AG04449 (cell line): ENCODE results near the gene DEDD.

Experiments used
- CTCF ChIA-PET: fragments of 350-600 bp; formaldehyde crosslinking; extraction: SDS; loops from one replicate; lab custom pipeline; 2021; ENCODE audit warnings: antibody characterized with exemption; lab: Yijun Ruan, JAX
- POLR2A ChIA-PET: fragments of 400-600, 350-600 bp; formaldehyde crosslinking; extraction: SDS; loops from one replicate; lab custom pipeline; 2020; ENCODE audit warnings: antibody characterized with exemption, inconsistent platforms; lab: Yijun Ruan, JAX
- DNase-seq: peaks from one replicate; pipeline ENCODE4 v3.0.0-alpha.2; 2010; ENCODE audit warnings: low read depth, low spot score
- H3K4me3 ChIP-seq: 2 replicates; pipeline ENCODE4 v1.5.1; 2011; ENCODE audit warnings: low read depth, mild to moderate bottlenecking, control low read depth, low read length
- CTCF ChIP-seq: IDR thresholded peaks from one replicate; pipeline ENCODE4 v1.5.1; 2011; ENCODE audit warnings: mild to moderate bottlenecking, moderate library complexity, low read length, control low read depth, inconsistent platforms; ENCODE audit not compliant: insufficient read depth; ENCODE audit errors: missing control alignments

Gene DEDD

GRCh38 chr1:161073474-161074121, 58.9 kb downstream of the DEDD start:
- TF ChIP-seq CTCF, result no peak
- no peak for DNase-seq
- ChIA-PET POLR2A (no interaction called here), CTCF (interaction anchor here (1.1 to 8.9 kb wide), 4 partner anchors 8 to 27 kb away, joined by 4 to 100 read pairs (median 11); partner anchors contain the start of genes KLHDC9 and USF1)
- no peak overlapping the region for H3K4me3 ChIP-seq

DNA sequence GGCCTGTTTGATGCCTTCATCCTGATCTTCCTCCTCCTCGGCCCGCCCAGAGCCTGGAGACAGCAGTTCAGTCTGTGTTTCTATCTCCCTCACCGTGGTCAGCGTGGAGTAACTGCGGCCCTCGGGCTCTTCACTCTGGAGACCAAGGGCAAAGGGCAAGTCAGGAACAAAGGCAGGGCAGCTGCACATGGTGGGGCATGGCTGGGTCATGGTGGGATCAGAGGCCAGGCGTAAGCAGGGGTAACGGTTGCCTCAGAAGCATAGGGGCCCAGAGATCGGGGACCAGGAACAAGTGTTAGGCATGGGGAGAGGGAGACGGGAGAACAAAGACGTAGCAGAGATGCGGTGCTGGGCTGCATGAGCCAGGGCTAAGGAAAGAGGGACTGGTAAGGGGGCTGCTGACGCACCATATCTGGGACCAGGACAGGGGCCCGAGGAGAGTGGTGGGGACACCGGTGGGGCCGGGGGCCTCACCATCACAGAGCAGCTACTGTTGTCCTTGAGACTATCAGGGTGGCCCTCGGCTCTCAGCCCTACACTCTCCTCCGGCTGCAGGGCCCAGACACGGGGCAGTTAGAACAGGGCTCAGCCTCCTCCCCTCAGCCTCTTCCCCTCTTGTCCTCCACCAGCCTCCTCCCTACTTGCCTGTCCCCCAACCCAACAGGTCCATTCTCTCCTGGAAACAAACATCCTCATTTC, 59.6 kb downstream of the DEDD start:
- ChIA-PET CTCF (interaction anchor here (1.0 to 8.9 kb wide), 8 partner anchors 8 to 67 kb away, joined by 4 to 100 read pairs (median 11); partner anchors contain the start of genes KLHDC9 and USF1), POLR2A (no interaction called here)
- no peak overlapping the region for H3K4me3 ChIP-seq
- DNase-seq, result no peak
- no peak for TF ChIP-seq CTCF

DNA sequence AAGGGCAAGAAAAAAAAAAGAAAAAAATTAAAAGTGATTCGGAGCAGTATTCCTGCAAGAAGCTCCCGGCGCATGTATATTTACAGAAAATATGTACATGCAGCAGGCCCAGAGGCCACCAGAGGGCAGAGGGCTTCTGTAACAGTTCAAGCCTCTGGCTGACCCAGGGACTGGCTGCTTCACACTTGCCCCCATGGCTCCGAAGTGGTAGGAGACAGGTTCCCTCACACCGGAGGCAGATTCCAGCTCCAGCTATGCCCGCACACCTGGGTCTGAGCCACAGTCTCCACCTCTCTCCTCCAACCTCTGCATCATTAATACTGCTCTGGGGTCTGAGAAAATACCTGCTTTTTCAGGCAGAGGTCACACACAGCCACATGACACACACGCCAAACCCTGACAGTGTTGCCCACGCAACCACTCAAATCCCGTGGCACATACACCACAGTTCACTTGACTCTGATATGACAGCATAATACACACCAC, 60.5 kb downstream of the DEDD start:
- no peak for DNase-seq
- no peak overlapping the region for H3K4me3 ChIP-seq
- ChIA-PET CTCF (interaction anchor here (0.6 to 8.9 kb wide), 16 partner anchors 9 to 81 kb away, joined by 3 to 100 read pairs (median 6); partner anchors contain the start of genes KLHDC9, NECTIN4 and USF1), POLR2A (no interaction called here)
- peak; percentile 50 for TF ChIP-seq CTCF
